HepG2 (cell line): ENCODE results near the gene GTF2A1. TPM values are rescaled to one million over a fixed set of nuclear protein-coding genes. Genes with fewer than 3 reads are reported as not detected.

Experiments
- ATAC-seq: fragments of 200-7000 bp; cut with Tn5 transposase; 3 replicates; pipeline ENCODE4 v1.9.1; 2020; ENCODE audit warnings: mild to moderate bottlenecking, moderate library complexity
- BruUV-seq: library from RNA; stranded (reverse); fragments of 400-500 nt; replicated peaks from 2 replicates; lab custom pipeline; 2021; lab: Mats Ljungman, UMichigan
- CTCF ChIA-PET: fragments of 300-600 bp; formaldehyde crosslinking; extraction: SDS; loops from one replicate; lab custom pipeline; 2021; ENCODE audit warnings: low total read pairs, inconsistent platforms, low intra/inter-chr PET ratio; lab: Yijun Ruan, JAX
- POLR2A ChIA-PET: fragments of 350-600 bp; sonication (Branson Sonifier 250); formaldehyde crosslinking; loops from one replicate; lab custom pipeline; 2020; ENCODE audit warnings: antibody characterized with exemption, inconsistent platforms; lab: Yijun Ruan, JAX
- DNase-seq: peaks from one replicate; pipeline ENCODE4 v3.0.0-alpha.2; 2015; ENCODE audit warnings: low spot score
- FAIRE-seq: peaks from 3 replicates; lab custom pipeline; 2011; peaks lifted over from hg19 to GRCh38; lab: Jason Lieb, UNC
- H2AFZ ChIP-seq: one replicate; pipeline ENCODE4 v1.6.1; 2011; ENCODE audit warnings: low read length, inconsistent platforms
- H3K27ac ChIP-seq: fragments of 300-600 bp; 3 replicates; pipeline ENCODE4 v1.8.0; 2011; ENCODE audit warnings: mixed run types, mild to moderate bottlenecking, mixed read lengths, low read length, inconsistent platforms; ENCODE audit not compliant: insufficient read depth; ENCODE audit errors: extremely low read length
- H3K27me3 ChIP-seq, 2 experiments: fragments of 200-600 bp in 1 of 2; 2 replicates in 1 of 2; 3 replicates in 1 of 2; pipeline versions ENCODE4 v1.6.0 to v1.8.0; 2011; ENCODE audit warnings: low read length in 2 of 2, mild to moderate bottlenecking in 2 of 2, moderate library complexity in 2 of 2, inconsistent platforms in 1 of 2; ENCODE audit not compliant: insufficient read depth in 2 of 2, control insufficient read depth in 1 of 2
- H3K36me3 ChIP-seq, 2 experiments: fragments of 200-600 bp in 1 of 2; replicated peaks in 1 of 2; 2 replicates in 1 of 2; 3 replicates in 1 of 2; pipeline versions ENCODE4 v1.5.1 to v1.8.0; 2011; ENCODE audit warnings: low read length in 2 of 2, inconsistent platforms in 1 of 2; ENCODE audit not compliant: insufficient read depth in 2 of 2, control insufficient read depth in 1 of 2
- H3K4me1 ChIP-seq: 2 replicates; pipeline ENCODE4 v1.5.1; 2012; ENCODE audit warnings: low read length, inconsistent platforms; ENCODE audit not compliant: insufficient read depth
- H3K4me2 ChIP-seq: 2 replicates; pipeline ENCODE4 v1.6.0; 2011; ENCODE audit warnings: low read depth, low read length, inconsistent platforms
- H3K4me3 ChIP-seq, 3 experiments: fragments of 200-600 bp in 1 of 3; sonication (generic), shearing (Covaris generic) in 1 of 3; replicated peaks in 1 of 3; 2 replicates each; pipeline ENCODE4 v1.5.1; 2011 to 2016; ENCODE audit warnings: low read length in 3 of 3, inconsistent platforms in 2 of 3, low read depth in 2 of 3, mild to moderate bottlenecking in 2 of 3, control low read depth in 1 of 3, mixed read lengths in 1 of 3; ENCODE audit not compliant: insufficient read depth in 1 of 3
- H3K79me2 ChIP-seq: one replicate; pipeline ENCODE4 v1.6.1; 2011; ENCODE audit warnings: low read length, inconsistent platforms; ENCODE audit not compliant: insufficient read depth
- H3K9ac ChIP-seq: 2 replicates; pipeline ENCODE4 v1.6.0; 2011; ENCODE audit warnings: mild to moderate bottlenecking, low read depth, low read length, inconsistent platforms; ENCODE audit not compliant: insufficient read depth
- H3K9me3 ChIP-seq: 2 replicates; pipeline ENCODE4 v1.5.1; 2012; ENCODE audit warnings: mild to moderate bottlenecking, low read length
- H4K20me1 ChIP-seq: 2 replicates; pipeline ENCODE4 v1.6.0; 2011; ENCODE audit warnings: inconsistent platforms, mild to moderate bottlenecking, low read length, moderate library complexity; ENCODE audit not compliant: insufficient read depth
- CTCF ChIP-seq: sonication (generic); formaldehyde crosslinking; IDR thresholded peaks from 2 replicates; pipeline ENCODE4 v1.5.0; 2020; ENCODE audit warnings: mild to moderate bottlenecking, missing genetic modification reagents, moderate library complexity
- NFE2L1 ChIP-seq: sonication (generic); formaldehyde crosslinking; IDR thresholded peaks from 2 replicates; pipeline ENCODE4 v1.4.0; 2020; ENCODE audit warnings: missing genetic modification reagents, mild to moderate bottlenecking, borderline replicate concordance
- SP4 ChIP-seq: sonication (generic); formaldehyde crosslinking; IDR thresholded peaks from 2 replicates; pipeline ENCODE4 v1.8.1; 2023; ENCODE audit warnings: mild to moderate bottlenecking, missing genetic modification reagents
- SPEN ChIP-seq: sonication (generic); formaldehyde crosslinking; IDR thresholded peaks from 2 replicates; pipeline ENCODE4 v1.5.1; 2020; ENCODE audit warnings: low read depth, mild to moderate bottlenecking, missing genetic modification reagents
- THAP11 ChIP-seq: IDR thresholded peaks from 2 replicates; pipeline ENCODE4 v1.6.1; 2016; ENCODE audit warnings: missing biosample characterization, missing genetic modification reagents
- TMF1 ChIP-seq: sonication (generic); formaldehyde crosslinking; IDR thresholded peaks from 2 replicates; pipeline ENCODE4 v1.8.1; 2022; ENCODE audit warnings: low read depth, missing genetic modification reagents
- ZNF317 ChIP-seq: sonication (generic); formaldehyde crosslinking; IDR thresholded peaks from 2 replicates; pipeline ENCODE4 v1.5.0; 2020; ENCODE audit warnings: mild to moderate bottlenecking, missing genetic modification reagents
- ZNF619 ChIP-seq: sonication (generic); formaldehyde crosslinking; IDR thresholded peaks from 2 replicates; pipeline ENCODE4 v1.4.0; 2020; ENCODE audit warnings: mild to moderate bottlenecking, missing genetic modification reagents
- ZNF644 ChIP-seq: IDR thresholded peaks from 2 replicates; pipeline ENCODE4 v1.6.1; 2016; ENCODE audit warnings: low read depth
- WGBS: methylation state at CpG from one replicate; pipeline ENCODE4 v1.1.6; 2017; ENCODE audit warnings: low lambda C conversion rate; 5-methylcytosine and 5-hydroxymethylcytosine counted together
- in situ Hi-C: cut with HindIII; loops from 2 replicates; pipeline ENCODE4 v1.10.0; 2017; ENCODE audit warnings: low pct_unique_long_range_greater_than_20kb; ENCODE audit not compliant: extremely low pct_ligation_motif_present
- intact Hi-C: fragments of 100-400 bp; cut with micrococcal nuclease; formaldehyde crosslinking; loops from one replicate; pipeline ENCODE4 v1.10.0; 2022; ENCODE audit not compliant: unreplicated experiment
- polyA plus RNA-seq, 8 experiments: library from polyadenylated mRNA; depleted of rRNA in 3 of 8; stranded (reverse) in 7 of 8; unstranded in 1 of 8; fragments of >200 nt; fragmentation: Illumina TruSeq in 4 of 8; extraction: Trizol in 4 of 8; gene quantifications; 2 replicates each; pipeline versions ENCODE4 v1.2.1 to v1.2.3, GENCODE V29; 2011 to 2016; ENCODE audit warnings: low read depth in 4 of 8, missing spikeins in 1 of 8, mixed read lengths in 1 of 8; ENCODE audit not compliant: insufficient read depth in 1 of 8
- total RNA-seq, 5 experiments: library from RNA; depleted of rRNA; stranded (reverse); fragments of >200 nt; fragmentation: Illumina TruSeq; extraction: Trizol; gene quantifications; 2 replicates each; pipeline ENCODE4 v1.2.3, GENCODE V29; 2016; ENCODE audit warnings: low read depth in 1 of 5
- TF ChIP-seq, protein P1 (sequence below): sonication (generic); formaldehyde crosslinking; IDR thresholded peaks from 2 replicates; pipeline ENCODE4 v1.4.0; 2020; ENCODE audit warnings: missing genetic modification reagents
- TF ChIP-seq, protein P2 (sequence below): sonication (generic); formaldehyde crosslinking; IDR thresholded peaks from 2 replicates; pipeline ENCODE4 v1.5.0; 2020; ENCODE audit warnings: missing genetic modification reagents
- TF ChIP-seq, protein P3 (sequence below): sonication (generic); formaldehyde crosslinking; IDR thresholded peaks from 2 replicates; pipeline ENCODE4 v1.5.0; 2020; ENCODE audit warnings: missing genetic modification reagents

Gene GTF2A1
- total and polyA plus RNA-seq, 2 of the 13 experiments (the other 11 are each of a cell fraction or from before 2014, with no cell fraction given): 14.9 to 17.5 TPM

- Histone ChIP-seq H3K79me2 (no peaks in the 10 kb centered on the region), H3K9ac (no peak overlapping the region), H3K27ac (no peak overlapping the region), H4K20me1 (no peaks in the 10 kb centered on the region), H3K9me3 (no peaks in the 10 kb centered on the region), H3K36me3 (no peaks in the 10 kb centered on the region), H3K4me2 (no peak overlapping the region), H3K4me3 (no peak overlapping the region), H3K27me3 (no peaks in the 10 kb centered on the region), H2AFZ (no peak overlapping the region), H3K4me1 (no peaks in the 10 kb centered on the region)
- 86% methylated on average over 1 of the region's 1 CpG for WGBS
- no TSS peak for BruUV-seq
- CTCF ChIA-PET: interaction anchor here (1.2 kb wide), 1 partner anchor 212 kb away, joined by 4 read pairs; no protein-coding TSS in a partner anchor
- intact Hi-C loops: no loop called here
- POLR2A ChIA-PET: no interaction called here
- in situ Hi-C loops: no loop called here
- DNase-seq (no peak), ATAC-seq (peak; percentile 51; the same call in 1 of the 3 replicates), FAIRE-seq (no peak)
- TF ChIP-seq TMF1 (CRISPR knock-in tag) (no peak), ZNF644 (0 out of 2 replicates have a peak, but pooled peaks have one; percentile 19), THAP11 (CRISPR knock-in tag) (no peak), CTCF (CRISPR knock-in tag) (0 out of 2 replicates have a peak, but pooled peaks have one; percentile 7)
Measured at GRCh38 chr14:81252278-81252677, 31.5 kb upstream of the GTF2A1 start.

GRCh38 chr14:81247271-81247766 is 26.6 kb upstream of the GTF2A1 start:
- CTCF ChIA-PET: no interaction called here
- ATAC-seq: peak; percentile 66
- no TSS peak for BruUV-seq

More at GRCh38 chr14:81247271-81247766, 26.6 kb upstream of the GTF2A1 start:
- Histone ChIP-seq H3K27me3 (no peaks in the 10 kb centered on the region), H2AFZ (no peak overlapping the region), H4K20me1 (no peaks in the 10 kb centered on the region), H3K9me3 (peaks cover 6% of the 10 kb centered on the region), H3K4me3 (no peak overlapping the region), H3K36me3 (no peaks in the 10 kb centered on the region), H3K4me1 (no peaks in the 10 kb centered on the region), H3K27ac (no peak overlapping the region), H3K4me2 (no peak overlapping the region), H3K79me2 (no peaks in the 10 kb centered on the region), H3K9ac (no peak overlapping the region)
- intact Hi-C loops (no loop called here), in situ Hi-C loops (no loop called here)
- FAIRE-seq: no peak
- WGBS: 0% methylated on average over 1 of the region's 8 CpGs
- TF ChIP-seq, protein P1, sequence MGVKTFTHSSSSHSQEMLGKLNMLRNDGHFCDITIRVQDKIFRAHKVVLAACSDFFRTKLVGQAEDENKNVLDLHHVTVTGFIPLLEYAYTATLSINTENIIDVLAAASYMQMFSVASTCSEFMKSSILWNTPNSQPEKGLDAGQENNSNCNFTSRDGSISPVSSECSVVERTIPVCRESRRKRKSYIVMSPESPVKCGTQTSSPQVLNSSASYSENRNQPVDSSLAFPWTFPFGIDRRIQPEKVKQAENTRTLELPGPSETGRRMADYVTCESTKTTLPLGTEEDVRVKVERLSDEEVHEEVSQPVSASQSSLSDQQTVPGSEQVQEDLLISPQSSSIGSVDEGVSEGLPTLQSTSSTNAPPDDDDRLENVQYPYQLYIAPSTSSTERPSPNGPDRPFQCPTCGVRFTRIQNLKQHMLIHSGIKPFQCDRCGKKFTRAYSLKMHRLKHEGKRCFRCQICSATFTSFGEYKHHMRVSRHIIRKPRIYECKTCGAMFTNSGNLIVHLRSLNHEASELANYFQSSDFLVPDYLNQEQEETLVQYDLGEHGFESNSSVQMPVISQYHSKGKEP (CRISPR knock-in tag): no peak
- TF ChIP-seq ZNF619 (CRISPR knock-in tag) (no peak), SPEN (CRISPR knock-in tag) (no peak), ZNF317 (CRISPR knock-in tag) (0 out of 2 replicates have a peak, but pooled peaks have one; percentile 26), NFE2L1 (no peak), SP4 (CRISPR knock-in tag) (no peak)
- TF ChIP-seq, protein P2, sequence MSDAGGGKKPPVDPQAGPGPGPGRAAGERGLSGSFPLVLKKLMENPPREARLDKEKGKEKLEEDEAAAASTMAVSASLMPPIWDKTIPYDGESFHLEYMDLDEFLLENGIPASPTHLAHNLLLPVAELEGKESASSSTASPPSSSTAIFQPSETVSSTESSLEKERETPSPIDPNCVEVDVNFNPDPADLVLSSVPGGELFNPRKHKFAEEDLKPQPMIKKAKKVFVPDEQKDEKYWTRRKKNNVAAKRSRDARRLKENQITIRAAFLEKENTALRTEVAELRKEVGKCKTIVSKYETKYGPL (CRISPR knock-in tag): no peak
- TF ChIP-seq, protein P3, sequence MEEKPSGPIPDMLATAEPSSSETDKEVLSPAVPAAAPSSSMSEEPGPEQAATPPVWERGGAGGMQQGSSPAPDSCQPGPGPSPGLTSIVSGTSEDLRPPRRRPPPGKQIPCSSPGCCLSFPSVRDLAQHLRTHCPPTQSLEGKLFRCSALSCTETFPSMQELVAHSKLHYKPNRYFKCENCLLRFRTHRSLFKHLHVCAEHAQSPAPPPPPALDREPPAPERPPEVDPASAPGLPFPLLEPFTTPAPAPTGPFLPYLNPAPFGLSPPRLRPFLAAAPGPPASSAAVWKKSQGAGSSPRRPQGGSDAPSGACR (CRISPR knock-in tag): no peak
- no peak for DNase-seq
- POLR2A ChIA-PET: interaction anchor here (0.9 kb wide), 1 partner anchor 28 kb away, joined by 3 read pairs; no protein-coding TSS in a partner anchor
